HG03108 (cell line): ENCODE results near the gene STAT6.

Source experiments
- ATAC-seq: cut with Tn5 transposase; IDR thresholded peaks from one replicate; pipeline ENCODE4 v1.9.1; 2021; ENCODE audit warnings: moderate library complexity; ENCODE audit not compliant: unreplicated experiment

STAT6 gene

DNA sequence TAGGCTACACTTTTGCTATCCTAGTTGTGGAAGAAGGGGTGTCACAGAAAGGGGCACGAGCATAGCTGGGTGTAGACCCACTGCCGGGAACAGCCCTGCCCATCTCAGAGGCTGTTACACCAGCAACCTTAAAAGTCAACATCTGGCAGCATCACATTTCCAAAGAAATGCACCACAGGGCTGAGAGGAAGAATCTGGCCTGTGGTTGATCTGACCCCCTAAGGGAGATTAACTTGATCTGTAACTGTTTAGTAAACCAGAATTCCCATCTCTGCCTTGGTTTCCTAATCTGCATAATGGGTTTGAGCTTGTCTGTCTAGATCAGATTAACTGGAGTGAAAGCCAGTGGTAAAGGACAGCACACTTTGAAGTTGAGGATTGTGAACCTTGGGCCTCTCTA, 34.9 kb upstream of the STAT6 start:
- no peak for ATAC-seq

DNA sequence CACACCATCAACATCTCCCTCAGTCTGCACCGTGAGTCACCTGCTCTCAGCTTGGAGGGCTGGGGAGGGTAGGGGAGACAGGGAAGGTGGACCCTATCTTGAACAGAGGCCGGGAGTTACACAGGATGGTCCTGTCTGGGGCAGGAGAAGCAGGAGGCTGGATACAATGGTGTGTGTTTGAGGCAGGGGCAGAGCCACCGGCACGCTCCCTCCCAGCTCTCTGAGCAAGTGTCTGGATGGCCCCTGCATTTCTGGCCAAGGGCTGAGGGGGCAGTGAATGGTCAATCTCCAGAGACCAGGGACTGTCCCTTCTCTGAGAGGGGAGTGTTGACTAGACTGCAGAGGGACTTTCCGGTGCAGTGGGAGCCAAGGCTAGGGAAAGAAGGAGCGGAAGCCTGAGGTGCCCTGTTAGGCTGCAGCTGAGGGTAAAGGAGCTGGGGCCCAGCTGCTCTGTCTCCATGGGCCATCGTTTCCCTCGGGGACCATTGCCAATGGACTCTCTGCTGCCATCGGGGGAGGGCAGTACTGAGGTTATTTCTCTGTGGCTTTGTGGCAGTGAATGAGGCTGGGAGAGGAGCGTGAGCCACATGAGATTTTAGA, 34.4 kb upstream of the STAT6 start:
- ATAC-seq, result no peak

DNA sequence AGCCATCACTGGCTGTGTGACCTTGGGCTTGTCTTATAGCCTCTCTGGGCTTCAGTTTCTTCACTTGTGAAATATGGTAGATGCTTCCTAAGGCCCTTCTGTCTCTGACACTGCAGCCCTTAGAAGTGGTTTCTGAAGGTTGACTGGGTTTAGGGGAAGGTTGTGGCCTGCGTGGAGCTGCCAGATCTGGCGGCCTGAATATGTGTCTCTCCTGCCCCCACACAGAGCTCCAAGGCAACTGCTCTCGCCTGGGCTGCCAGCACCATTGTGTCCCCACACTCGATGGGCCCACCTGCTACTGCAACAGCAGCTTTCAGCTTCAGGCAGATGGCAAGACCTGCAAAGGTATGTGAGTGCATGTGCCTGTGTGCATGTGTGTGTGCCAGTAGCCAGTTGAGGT, 32.3 kb upstream of the STAT6 start:
- ATAC-seq, result no peak

DNA sequence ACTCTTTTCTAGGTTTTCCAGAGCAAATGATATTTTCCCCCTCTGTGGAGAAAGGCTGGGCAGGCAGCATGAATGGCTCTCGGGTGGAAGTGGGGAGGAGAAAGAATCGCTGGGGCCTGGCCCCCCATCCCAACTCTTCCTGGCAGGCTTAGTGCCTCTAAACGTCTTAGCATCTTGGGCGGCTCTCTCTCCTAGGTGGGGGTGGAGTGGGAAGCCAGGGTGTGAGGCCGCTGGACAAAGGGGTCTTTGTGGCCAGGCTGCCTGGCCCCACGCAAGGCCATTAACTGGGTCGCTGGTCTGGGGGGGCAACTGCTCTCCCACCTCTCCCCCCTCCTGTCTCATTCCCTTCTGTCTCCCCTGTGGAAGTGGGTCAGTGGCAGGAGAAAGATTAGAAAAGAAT, 31.6 kb upstream of the STAT6 start:
- no peak for ATAC-seq

DNA sequence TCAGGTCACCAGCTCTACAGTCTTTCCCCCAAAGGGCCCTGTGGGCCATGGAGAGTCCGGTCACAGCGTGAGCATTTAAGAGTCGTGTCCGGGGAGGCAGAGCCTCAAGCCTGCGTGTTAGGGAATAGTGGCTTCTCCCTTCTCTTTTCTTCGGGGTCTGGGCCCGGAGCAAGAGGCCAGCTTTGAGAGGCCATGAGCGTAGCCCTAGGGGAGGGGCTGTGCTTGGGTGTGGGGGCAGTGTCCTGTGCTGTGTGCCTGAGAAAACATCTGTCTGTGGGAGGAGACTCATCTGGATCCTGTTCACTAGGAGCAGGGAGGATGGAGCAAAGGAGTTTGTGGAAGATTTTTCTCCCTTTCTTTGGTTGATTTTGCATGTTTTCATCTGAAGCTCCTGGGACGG, 31.0 kb upstream of the STAT6 start:
- ATAC-seq, result no peak

DNA sequence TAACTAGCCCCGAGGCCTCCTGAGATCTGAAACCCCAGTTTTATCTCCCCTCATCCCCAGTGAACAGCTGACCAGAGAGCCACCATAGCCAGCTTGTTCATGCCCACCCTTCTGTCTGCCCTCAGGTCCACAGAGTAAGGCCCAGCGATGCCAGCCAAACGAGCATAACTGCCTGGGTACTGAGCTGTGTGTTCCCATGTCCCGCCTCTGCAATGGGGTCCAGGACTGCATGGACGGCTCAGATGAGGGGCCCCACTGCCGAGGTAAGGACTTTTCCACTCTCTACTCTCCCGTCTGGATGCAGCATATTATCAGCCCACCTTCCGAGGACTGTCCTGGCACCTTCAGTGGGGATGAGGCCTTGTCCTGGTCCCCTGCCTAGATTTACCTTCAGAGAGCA, 30.1 kb upstream of the STAT6 start:
- ATAC-seq, result no peak

DNA sequence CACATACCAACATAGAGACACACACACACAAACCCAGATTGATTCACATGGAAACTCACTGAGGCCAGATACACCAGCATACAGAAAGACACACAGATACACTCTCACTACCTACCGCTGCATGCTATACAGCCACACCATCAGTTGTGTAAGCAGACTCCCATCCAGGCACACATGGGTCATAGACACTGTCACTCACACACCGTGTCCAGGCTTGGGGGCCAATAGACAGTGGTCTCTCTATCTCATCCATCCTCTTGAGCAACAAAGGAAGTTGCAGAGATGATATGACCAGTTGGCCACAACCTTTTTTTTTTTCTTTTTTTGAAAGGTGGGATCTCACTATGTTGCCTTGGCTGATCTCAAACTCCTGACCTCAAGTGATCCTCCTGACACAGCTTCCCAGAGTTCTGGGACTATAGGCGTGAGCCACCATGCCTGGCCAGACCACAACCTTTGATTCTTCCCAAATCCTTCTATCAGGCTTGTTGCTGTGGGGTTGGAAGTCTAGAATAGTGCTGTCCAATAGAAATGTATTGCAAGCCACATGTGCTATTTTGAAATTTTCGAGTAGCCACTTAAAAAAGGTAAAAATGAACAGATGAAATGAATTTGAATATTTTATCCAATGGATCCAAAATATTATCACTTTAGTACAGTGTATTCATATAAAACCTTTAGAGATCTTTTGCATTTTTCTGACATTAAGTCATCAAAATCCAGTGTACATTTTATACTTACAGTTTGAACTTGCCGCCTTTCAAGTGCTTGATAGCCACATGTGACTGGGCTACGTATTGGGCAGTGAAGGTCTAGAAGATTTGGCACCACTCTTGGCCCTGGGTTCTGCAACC, 28.9 kb upstream of the STAT6 start:
- no peak for ATAC-seq

DNA sequence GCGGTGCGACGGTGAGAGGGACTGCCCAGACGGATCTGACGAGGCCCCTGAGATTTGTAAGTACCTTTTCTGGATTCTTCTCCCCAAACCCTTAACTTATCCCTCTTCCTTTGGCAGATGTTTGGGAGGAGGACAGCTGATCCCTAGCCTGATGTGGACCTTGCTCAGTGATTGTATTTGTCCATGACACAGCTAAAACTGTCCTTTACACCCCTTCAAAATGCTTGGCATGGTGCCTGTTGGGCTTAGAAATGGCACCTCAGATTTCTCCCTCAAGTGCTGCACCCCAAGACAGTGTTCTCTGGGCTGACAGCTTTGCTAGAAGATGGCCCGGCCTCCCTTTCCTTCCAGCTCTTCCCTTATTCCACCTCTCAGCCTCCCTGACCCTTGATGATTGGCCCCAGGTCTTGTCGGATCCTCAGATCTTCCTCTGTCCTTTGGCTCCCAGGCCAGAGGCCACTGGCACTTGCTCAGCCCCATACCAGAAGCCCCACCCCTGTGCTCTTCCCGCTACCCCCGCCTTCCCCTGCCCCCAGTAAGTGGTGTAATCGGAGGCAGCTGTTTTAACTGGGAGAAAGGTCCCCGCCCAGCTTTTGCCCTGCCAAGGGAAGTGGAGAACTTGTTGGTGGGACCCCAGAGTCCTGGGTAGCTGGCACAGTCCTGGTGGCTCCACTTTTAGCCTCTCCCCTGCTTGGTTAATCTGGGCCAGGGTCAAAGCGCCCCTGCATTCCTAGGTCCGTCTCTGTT, 27.5 kb upstream of the STAT6 start:
- no peak for ATAC-seq

DNA sequence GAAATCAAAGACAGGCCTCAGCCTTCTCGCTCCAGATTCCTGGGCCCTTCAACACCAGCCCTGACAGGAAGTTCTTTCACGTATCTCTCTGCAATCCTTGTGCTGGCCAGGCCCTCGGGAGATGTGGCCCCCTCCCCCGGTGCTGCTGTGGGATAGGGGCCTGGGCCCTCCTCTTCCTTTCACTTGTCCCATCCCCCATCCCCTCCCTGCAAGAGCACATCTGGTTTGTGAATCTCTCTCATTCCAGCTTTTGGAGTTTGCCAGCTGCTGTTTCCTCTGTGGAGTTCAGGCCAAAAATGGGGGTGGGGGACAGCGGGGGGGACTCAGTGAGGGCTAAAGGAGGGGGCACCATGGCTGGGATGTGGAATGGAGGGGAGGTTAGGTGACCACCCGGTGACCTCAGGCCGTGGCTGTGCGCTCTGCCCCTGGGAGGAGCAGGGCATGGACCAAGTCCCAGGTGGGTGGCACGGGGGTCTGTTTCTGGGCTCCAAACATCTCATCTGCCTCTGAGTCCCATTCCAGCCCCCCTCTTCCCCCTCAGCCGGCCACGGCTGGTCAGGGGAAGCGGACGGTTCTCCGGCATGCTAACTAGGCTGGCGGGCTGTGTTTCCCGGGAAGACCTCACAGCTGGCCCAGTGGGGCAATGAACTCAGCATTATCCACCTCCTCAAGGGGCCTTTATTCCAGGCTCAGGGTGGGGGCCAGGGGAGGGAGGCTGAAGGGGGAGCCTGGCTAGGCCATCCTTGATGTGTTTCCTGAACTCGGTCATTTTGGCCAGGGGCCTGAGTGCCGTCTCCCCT, 24.6 kb upstream of the STAT6 start:
- no peak for ATAC-seq

DNA sequence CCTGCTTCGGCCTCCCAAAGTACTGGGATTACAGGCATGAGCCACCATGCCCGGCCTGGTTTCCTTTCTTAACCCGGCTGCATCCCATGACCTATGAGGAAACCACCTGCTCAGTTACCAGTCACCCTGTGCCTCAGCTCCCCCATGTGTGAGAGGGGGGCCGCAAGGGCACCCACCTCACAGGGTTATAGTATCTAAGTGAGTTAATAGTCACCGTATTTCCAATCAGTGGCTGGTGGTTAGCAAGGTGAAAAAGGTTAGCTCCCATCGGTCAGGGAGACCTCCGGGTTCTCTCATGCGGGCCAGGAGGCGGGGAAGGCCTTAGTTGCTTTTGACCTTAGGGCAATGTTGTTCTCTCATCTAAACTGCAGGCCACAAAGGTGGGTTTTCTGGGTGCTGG, 23.8 kb upstream of the STAT6 start:
- ATAC-seq, result no peak

DNA sequence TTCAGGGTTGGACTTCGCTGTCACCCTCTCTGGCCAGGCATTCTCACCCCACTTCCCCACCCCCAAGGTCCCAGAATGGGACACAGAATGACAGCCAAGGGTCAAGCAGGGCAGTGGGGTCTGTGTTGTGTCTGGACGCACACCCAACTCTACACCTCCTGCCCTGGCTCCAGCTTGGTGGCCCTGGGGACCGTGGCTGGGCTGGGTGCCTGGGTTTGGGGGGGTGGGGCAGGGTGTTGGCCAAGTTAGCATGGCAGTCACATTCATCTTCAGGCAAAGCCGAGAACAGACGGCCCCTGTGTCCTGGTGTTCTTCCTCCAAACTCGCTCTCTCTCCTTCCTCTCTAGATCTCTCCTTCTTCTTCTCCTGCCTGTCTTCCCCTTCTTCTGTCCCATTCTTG, 22.8 kb upstream of the STAT6 start:
- ATAC-seq, result no peak

DNA sequence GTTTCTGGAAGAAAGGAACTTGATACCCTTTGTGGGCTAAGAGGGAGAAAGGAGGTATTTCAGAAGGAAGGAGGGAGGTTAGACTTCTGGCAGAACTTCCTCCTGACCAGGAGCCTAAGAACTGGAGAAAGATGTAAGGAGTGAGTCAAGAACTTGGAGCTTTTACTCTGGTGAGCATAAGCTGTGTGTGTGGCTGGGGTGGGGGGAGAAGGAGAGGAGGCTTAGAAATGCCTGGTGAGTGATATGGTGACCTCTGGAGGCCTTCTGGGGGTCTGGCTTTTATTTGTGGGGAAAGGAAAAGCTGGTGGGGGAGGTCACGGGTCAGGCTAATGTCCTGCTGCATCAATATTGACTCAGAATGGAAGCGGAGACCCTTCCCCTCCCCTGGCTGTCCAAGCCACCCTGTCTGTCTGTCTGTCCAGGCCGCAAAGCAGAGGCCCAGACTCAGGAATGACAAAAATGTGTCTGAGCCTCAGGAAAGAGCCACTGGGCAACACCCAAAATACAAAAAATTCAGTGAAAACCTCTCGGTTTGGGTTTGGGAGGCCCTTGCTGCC, 21.9 kb upstream of the STAT6 start:
- ATAC-seq, result no peak

DNA sequence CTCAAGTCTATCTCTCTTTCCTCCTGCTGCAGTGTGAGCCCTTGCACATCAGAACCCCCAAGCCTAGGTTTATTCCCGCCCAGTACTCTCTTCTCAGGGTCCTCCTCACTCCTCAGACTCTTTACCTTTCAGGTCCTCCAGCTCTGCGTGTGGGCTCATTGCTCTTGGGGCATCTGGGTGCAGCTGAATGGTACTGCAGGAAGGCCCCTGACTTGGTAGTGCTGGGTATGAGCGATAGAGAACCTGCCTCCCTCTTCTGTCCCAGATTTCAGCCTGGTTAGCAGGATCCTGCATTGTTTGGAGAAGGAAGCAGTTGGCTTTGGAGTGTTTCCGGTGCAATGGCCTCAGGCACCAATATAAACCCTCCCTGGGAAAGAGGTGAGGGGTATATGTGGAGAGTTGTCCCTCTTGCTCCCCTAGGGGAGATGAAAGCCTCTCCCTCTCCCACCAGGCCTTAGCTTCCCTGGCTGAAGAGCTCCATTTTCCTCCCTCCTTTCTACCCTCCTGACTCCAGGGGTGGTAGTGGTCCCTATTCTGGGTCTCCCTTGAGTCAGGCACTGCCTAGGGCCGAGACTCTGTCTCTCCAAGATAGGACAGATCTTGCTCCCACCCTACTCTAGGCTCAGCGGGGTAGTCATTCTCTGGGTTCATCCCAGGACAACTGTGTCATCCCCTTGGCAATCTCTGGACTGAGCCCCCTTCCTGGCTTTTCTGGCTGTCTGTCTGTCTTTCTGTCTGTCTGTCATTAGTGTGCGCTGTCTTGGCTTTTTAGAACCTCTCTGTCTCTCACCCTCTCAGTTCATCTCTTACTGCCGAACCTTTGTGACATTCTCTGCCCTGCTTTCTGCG, 21.0 kb upstream of the STAT6 start:
- no peak for ATAC-seq

DNA sequence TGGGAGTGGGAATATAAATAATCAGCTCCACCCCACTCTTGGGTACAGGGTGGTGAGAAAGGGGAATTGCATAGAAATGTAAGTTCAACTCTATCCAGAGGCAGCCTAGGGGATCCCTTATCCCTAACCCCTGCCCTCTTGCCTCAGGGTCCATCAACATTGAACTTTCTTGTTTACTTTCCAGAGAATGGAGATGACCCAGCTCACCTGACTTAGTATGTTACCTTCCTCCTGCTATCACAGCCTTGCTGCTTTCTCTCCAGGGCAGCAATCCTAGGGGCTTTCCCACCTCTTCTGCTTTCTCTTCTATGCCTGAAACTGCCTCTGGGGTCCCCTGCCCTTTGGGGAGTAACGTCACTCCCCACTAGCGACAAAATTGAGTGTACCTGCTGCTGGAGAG, 19.8 kb upstream of the STAT6 start:
- ATAC-seq, result no peak

DNA sequence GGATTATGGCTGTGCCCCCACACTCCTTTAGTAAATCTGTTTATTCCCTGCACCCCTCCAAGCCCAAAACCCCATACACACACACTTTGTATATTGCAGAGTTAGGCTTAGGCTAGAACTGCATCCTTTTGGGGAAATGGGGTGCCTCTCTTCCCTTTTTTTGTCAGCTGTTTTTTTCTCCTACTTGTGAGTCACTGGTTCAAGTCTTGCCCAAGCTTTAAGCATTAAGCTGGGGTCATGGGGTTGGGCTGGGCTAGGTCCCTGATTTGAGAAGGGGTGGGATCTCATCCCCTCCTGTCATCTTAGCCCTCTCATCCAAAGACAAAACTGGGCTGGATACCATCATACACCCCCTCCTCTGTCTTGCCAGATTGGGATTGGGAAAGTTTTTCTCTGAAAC, 18.7 kb upstream of the STAT6 start:
- ATAC-seq, result no peak

DNA sequence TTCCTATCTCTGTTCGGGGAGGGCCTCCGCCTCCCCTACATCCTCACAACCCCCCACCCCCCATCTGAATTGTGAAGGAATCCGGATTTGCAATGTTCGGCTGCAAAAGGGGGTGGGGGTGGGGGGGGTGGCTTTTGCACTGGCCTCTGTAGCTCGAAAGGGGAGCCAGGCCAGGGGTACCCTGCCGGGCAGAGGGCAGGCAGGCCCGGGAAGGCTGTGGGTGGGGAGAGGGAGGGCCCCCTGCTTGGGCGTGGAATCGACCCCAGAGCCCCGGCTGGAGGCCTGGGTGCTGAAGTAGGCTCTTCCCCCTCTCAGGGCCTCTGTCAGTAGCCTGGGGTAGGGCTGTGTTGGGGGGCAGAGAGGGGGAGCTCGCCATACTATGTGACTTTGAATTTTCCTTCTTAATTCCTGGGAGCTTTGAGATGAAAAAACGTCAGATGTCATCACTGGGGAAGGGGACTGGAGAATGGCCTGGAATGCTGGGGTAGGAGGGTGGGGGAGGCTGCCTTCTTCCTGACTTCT, 18.2 kb upstream of the STAT6 start:
- no peak for ATAC-seq

DNA sequence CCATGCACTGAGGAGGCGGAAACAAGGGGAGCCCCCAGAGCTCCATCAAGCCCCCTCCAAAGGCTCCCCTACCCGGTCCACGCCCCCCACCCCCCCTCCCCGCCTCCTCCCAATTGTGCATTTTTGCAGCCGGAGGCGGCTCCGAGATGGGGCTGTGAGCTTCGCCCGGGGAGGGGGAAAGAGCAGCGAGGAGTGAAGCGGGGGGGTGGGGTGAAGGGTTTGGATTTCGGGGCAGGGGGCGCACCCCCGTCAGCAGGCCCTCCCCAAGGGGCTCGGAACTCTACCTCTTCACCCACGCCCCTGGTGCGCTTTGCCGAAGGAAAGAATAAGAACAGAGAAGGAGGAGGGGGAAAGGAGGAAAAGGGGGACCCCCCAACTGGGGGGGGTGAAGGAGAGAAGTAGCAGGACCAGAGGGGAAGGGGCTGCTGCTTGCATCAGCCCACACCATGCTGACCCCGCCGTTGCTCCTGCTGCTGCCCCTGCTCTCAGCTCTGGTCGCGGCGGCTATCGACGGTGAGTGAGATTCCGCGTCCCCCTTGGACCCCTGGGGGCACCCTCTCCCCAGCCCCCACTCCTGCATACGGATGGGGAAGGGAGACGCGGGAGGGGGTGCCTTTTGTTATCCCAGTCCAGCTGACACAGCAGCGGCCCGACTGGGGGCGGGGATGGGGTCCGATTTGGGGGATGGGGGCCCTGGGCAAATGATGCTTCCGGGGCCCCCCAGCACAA, 17.5 kb upstream of the STAT6 start:
- no peak for ATAC-seq

DNA sequence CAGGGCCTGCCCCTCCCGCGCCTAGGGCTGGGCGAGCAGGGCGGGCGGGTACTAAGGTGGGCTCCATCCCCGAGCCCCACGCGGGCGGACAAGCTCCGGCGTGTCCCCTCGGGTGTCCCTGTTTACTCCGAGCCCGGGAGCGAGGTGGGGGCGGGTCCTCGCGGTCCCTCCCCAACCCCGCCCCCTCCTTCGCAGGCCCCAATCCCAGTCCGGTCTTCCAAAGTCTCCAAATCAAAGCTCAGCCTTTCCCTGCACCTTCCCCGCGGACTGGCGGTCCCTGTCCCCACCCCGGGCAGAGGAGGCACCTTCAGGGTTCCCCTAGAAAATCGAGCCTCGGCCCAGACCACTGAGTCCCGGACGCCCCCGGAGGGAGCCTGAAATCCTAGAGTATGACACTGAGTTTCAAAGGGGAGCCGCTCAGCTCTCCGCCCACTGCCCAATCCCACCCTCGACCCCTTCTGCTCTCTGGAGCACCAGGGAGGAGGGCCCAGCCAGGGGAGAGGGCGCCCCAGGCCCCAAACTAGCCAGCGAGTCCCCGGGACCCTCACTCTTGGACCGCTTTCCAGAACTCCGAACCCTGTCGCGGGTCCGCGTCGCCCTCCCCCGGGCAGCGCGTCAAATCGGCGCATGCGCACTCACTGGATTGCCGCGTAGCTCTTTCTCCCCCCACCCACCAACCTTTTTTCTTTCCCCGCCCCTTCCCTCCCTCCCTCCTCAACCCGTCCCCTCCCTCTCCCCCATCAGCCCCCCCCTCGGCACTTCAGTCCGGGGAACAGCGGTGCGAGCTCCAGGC, 16.8 kb upstream of the STAT6 start, which contains the start of gene LRP1:
Gene LRP1, plus strand, starts transcription at position 758 of the 793 bp plus-strand sequence. CDS start 482 bp downstream, outside the sequence.
- no peak for ATAC-seq
